Glutamatergic neuron (in vitro differentiated cells): ENCODE results near the gene CECR2. TPM values are rescaled to one million over a fixed set of nuclear protein-coding genes. Genes with fewer than 3 reads are reported as not detected.
A peak's percentile ranks its signal among the peaks of the same experiment; 100 is the strongest.

Experiments
- DNase-seq: peaks from one replicate; pipeline ENCODE4 v3.0.0; 2022
- H3K27ac Mint-ChIP-seq: one replicate; pipeline ENCODE4 v1.8.0; 2020; ENCODE audit warnings: mild to moderate bottlenecking, mixed read lengths, inconsistent platforms; ENCODE audit not compliant: unreplicated experiment
- H3K27me3 Mint-ChIP-seq: one replicate; pipeline ENCODE4 v1.8.0; 2020; ENCODE audit warnings: mild to moderate bottlenecking, moderate library complexity, mixed read lengths, inconsistent platforms; ENCODE audit not compliant: unreplicated experiment
- H3K36me3 Mint-ChIP-seq: one replicate; pipeline ENCODE4 v1.8.0; 2020; ENCODE audit warnings: mild to moderate bottlenecking, mixed read lengths, inconsistent platforms; ENCODE audit not compliant: unreplicated experiment
- H3K4me1 Mint-ChIP-seq: one replicate; pipeline ENCODE4 v1.8.0; 2020; ENCODE audit warnings: mild to moderate bottlenecking, low read depth, mixed read lengths, inconsistent platforms; ENCODE audit not compliant: unreplicated experiment
- H3K4me3 Mint-ChIP-seq: one replicate; pipeline ENCODE4 v1.8.0; 2020; ENCODE audit warnings: mild to moderate bottlenecking, mixed read lengths, inconsistent platforms; ENCODE audit not compliant: unreplicated experiment
- H3K9me3 Mint-ChIP-seq: one replicate; pipeline ENCODE4 v1.8.0; 2020; ENCODE audit warnings: mild to moderate bottlenecking, moderate library complexity, mixed read lengths, inconsistent platforms; ENCODE audit not compliant: unreplicated experiment
- CTCF ChIP-seq: fragments of 200-600 bp; sonication (generic); IDR thresholded peaks from one replicate; pipeline ENCODE4 v1.5.0; 2021; ENCODE audit not compliant: partially characterized antibody, unreplicated experiment
- total RNA-seq: library from RNA; stranded (reverse); fragmentation: NEBNext Ultra II Directional; extraction: Animal tissue kit (Norgen Biotek cat#: 25700); gene quantifications from one replicate; pipeline ENCODE4 v1.2.1, GENCODE V29; 2021; ENCODE audit not compliant: unreplicated experiment

CECR2 gene
- total RNA-seq, 1 donor from 2014 or later = 178 TPM

- no peak for TF ChIP-seq CTCF
- Mint-ChIP-seq H3K9me3 (peaks cover 12% of the 10 kb centered on the region), H3K4me3 (no peak overlapping the region), H3K27ac (peak overlapping the region; percentile 84), H3K27me3 (peaks cover 6% of the 10 kb centered on the region), H3K4me1 (peaks cover 12% of the 10 kb centered on the region), H3K36me3 (peaks cover 7% of the 10 kb centered on the region)
- DNase-seq = no peak
Measured at GRCh38 chr22:17592201-17592600, 222.9 kb downstream of the CECR2 start.

- H3K9me3 Mint-ChIP-seq = peaks cover 10% of the 10 kb centered on the region
- H3K36me3 Mint-ChIP-seq = peaks cover 12% of the 10 kb centered on the region
- H3K4me1 Mint-ChIP-seq = peaks cover 6% of the 10 kb centered on the region
- no peak overlapping the region for H3K4me3 Mint-ChIP-seq
- no peak overlapping the region for H3K27ac Mint-ChIP-seq
- H3K27me3 Mint-ChIP-seq = peaks cover 3% of the 10 kb centered on the region
- TF ChIP-seq CTCF = no peak
- DNase-seq = no peak
Measured at GRCh38 chr22:17596226-17596625, 227.0 kb downstream of the CECR2 start.

GRCh38 chr22:17597217-17597616 is 228.0 kb downstream of the CECR2 start:
- peaks cover 12% of the 10 kb centered on the region for H3K36me3 Mint-ChIP-seq

GRCh38 chr22:17598318-17598717 is 229.1 kb downstream of the CECR2 start:
- no peak for DNase-seq
- Mint-ChIP-seq H3K9me3 (peaks cover 6% of the 10 kb centered on the region), H3K4me3 (no peak overlapping the region), H3K4me1 (no peaks in the 10 kb centered on the region), H3K36me3 (peaks cover 12% of the 10 kb centered on the region), H3K27me3 (peaks cover 2% of the 10 kb centered on the region), H3K27ac (no peak overlapping the region)
- TF ChIP-seq CTCF = no peak

More at GRCh38 chr22:17597217-17597616, 228.0 kb downstream of the CECR2 start:
- H3K27me3 Mint-ChIP-seq = peaks cover 2% of the 10 kb centered on the region
- TF ChIP-seq CTCF = no peak
- H3K4me3 Mint-ChIP-seq = no peak overlapping the region
- peaks cover 6% of the 10 kb centered on the region for H3K9me3 Mint-ChIP-seq
- DNase-seq = no peak
- no peak overlapping the region for H3K27ac Mint-ChIP-seq
- H3K4me1 Mint-ChIP-seq = peaks cover 1% of the 10 kb centered on the region

GRCh38 chr22:17601031-17601430 is 231.8 kb downstream of the CECR2 start:
- no peak overlapping the region for H3K4me3 Mint-ChIP-seq
- DNase-seq = no peak
- peaks cover 12% of the 10 kb centered on the region for H3K36me3 Mint-ChIP-seq
- no peaks in the 10 kb centered on the region for H3K27me3 Mint-ChIP-seq
- H3K9me3 Mint-ChIP-seq = peaks cover 6% of the 10 kb centered on the region
- no peak for TF ChIP-seq CTCF
- H3K4me1 Mint-ChIP-seq = peaks cover 2% of the 10 kb centered on the region
- H3K27ac Mint-ChIP-seq = no peak overlapping the region
